ENCODE results near the gene TNFRSF6B.
"Not testable (repeated sequence)": the region's sequence is repeated elsewhere in the genome, so short reads cannot be mapped to it uniquely, and the experiment has no call there.

TNFRSF6B gene, protein sequence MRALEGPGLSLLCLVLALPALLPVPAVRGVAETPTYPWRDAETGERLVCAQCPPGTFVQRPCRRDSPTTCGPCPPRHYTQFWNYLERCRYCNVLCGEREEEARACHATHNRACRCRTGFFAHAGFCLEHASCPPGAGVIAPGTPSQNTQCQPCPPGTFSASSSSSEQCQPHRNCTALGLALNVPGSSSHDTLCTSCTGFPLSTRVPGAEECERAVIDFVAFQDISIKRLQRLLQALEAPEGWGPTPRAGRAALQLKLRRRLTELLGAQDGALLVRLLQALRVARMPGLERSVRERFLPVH

DNA sequence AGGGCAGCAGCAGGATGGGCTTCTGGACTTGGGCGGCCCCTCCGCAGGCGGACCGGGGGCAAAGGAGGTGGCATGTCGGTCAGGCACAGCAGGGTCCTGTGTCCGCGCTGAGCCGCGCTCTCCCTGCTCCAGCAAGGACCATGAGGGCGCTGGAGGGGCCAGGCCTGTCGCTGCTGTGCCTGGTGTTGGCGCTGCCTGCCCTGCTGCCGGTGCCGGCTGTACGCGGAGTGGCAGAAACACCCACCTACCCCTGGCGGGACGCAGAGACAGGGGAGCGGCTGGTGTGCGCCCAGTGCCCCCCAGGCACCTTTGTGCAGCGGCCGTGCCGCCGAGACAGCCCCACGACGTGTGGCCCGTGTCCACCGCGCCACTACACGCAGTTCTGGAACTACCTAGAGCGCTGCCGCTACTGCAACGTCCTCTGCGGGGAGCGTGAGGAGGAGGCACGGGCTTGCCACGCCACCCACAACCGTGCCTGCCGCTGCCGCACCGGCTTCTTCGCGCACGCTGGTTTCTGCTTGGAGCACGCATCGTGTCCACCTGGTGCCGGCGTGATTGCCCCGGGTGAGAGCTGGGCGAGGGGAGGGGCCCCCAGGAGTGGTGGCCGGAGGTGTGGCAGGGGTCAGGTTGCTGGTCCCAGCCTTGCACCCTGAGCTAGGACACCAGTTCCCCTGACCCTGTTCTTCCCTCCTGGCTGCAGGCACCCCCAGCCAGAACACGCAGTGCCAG, at the start of gene TNFRSF6B:
Gene TNFRSF6B (plus strand): TSS at position 25 of the 729 bp plus-strand sequence. CDS start 116 bp downstream, at position 141.
- peak; percentile 53 for DNase-seq

DNA sequence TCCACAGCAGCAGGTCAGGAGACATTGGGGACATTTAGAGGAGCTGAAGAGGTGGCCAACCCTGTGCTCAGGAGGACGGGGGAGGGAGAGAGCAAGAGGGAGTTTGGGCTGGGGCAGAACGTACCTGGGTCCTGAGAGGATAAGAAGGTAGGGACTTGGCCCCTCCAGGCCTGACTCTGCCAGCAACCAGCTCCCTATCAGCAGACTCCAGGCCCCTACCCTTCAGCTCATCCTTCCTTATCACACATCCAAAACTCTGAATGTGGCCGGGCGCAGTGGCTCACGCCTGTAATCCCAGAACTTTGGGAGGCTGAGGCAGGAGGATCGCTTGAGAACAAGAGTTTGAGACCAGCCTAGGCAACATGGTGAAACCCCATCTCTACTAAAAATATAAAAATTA, 48.3 kb upstream of the TNFRSF6B start:
- DNase-seq = no peak

DNA sequence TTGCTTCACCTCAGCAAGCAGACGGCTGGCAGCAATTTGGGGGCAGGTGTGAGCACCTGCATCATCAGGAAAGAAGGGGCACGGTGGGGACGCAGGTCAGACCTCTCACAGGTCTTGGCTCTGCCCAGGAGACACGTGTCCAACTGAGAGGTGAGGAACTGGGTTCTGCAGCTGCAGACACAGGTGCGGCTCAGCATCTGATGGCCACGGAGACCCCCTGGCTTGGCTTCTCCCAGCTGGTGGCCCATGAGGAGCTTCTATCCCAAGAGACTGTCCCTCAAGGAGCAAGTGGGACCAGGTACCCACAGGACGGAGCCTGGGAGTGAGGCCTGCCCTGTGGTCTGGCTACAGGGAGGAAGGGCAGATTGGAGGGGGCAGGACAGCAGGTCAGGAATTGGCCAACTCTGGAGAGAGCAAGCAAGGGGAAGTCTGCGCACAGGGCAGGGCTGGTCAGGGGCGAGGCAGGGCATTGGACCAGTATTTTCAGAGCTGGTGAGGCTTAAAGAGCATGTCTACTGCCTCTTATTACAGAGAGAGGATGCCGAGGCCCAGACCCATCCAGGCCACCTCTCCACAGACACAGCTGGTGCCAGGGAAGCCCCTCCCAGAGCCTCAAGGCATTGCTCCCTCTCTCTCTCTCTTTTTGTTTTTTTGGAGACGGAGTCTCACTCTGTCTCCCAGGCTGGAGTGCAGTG, 47.4 kb upstream of the TNFRSF6B start:
- no peak for DNase-seq

DNA sequence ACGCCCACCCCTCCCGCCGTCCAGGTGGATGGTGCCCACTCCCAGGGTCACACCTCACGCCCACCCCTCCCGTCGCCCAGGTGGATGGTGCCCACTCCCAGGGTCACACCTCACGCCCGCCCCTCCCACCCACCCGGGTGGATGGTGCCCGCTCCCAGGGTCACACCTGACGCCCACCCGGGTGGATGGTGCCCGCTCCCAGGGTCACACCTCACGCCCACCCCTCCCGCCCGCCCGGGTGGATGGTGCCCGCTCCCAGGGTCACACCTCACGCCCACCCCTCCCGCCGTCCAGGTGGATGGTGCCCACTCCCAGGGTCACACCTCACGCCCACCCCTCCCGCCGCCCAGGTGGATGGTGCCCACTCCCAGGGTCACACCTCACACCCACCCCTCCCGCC, 46.0 kb upstream of the TNFRSF6B start:
- DNase-seq = not testable (repeated sequence)

DNA sequence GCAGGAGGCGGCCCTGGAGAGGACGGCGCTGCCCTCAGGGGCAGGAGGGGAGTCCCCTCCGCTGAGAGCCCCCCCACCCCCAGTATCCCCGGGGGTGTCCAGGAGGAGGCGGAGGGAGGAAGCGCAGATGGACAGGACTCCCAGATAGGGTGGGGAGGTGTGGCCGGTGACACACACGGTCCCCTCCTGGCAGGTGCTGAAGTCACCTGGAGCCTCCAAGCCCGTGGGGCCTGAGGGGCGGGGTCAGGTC, 44.6 kb upstream of the TNFRSF6B start:
- DNase-seq = no peak

DNA sequence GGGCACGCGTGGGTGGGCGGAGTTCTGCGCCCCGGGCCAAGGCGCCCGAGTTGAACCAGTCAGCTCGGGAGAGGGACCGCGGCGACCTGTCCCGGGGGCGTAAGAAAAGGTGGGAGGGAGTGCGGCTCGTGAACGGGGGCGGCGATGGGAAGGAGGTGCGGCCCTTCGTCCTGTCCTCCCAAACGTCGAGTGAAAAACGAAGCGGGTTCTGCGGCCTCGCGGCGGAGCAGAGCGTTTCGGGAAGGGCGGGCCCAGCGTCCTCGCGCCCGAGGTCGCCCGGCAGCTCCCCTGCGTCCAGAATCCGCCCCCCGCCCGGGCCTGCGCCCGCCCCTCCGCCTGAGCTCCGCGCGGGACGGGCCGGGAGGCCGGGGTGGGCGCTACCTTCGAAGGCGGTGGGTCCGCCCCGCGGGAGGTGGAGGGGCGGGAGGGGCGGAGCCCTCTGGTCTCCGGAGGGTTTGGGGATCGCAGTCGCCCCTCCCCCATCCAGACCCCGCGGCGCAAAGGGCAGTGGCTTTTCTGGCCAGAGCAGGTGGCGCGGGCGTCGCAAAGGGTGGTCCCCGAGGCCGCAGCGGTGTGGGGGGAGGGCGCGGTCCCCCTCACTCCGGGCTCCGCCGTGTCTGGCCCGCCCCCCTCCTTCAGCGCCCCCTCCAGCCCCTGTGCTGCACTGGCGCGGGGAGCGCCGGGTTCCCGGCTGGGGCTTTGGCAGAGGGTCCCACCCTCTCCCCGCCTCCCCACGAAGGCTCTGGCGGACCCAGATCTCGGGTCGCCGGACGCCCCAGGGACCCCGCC, 44.1 kb upstream of the TNFRSF6B start:
- peak; percentile 54 for DNase-seq

DNA sequence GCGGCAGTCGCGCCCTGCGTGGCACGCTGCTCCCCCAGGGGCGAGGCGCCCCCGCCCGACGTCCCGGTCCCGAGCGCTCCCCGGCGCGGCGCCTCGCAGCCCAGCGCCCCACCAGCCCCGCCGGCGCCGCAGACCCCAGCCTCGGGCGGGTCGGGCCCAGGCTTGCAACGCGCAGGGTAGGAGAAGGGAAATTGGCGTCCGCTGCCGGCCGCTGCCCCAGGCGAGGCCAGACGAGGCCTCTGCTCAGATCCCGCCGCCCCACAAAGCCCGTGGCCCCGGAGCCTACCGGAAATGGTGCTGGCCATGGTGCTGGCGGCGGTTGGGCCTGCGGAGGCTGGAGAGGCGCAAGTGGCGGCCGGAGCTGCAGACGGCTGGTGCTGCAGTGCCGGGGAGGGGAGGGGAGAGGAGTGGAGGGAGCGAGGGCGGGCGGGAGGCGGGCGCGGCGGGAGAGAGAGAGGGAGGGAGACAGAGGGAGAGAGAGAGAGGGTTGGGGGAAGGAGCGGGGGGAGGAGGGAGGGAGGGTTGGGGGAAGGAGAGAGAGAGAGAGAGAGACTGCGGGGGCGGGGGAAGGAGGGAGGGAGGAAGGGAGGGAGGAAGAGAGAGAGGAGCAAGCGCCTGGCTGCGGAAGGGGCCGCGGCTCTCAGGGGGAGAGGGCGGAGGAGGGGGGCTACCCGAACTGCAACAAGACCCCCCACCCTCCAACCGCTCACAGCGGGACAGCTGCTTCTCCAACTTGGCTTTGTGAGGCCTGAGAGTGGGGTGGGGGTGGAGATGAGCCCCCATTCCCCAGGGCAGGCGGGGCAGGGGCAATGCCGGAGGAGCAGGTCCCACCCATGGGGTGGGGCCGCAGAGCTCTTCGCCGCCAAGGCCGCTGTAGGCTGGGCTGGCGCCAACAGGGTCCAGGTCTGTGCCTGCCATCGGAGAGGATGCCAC, 43.1 kb upstream of the TNFRSF6B start, which contains the start of gene STMN3:
Gene STMN3 (minus strand): TSS at position 384 of the 933 bp plus-strand sequence. CDS start 79 bp downstream, at position 305.
- DNase-seq = peak; percentile 82

DNA sequence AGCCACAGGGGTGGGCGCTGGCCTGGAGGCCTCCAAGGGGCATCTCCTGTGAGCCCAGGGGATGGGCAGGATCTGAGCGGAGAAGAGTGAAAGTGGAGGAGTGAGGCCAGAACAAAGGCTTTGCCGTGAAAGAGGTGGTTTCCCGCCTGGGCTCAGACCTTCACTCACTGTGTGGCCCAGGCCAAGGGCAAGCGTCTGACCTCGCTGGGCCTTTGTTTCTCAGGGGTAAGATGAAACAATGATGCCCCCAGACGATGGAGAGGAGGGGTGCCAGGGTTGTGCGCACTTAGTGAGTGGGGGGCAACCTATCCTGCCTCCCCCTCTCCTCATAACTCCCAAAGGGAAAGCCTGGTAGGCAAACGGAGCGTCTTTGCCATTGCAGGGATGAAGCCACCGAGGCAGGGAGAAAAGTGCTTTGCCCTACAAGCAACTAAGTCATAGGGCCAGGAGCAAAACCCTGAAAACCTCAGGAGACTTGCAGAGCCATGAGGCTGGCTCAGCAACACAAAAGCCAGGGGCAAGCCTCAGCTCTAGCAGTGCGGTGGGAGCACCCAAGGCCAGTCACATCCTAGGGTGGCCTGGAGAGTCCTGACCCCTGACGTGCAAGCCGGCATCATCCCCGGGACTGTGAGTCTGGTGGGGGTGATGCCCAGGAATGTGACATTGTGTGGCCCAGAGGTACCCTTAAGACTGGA, 42.3 kb upstream of the TNFRSF6B start:
- DNase-seq = no peak

DNA sequence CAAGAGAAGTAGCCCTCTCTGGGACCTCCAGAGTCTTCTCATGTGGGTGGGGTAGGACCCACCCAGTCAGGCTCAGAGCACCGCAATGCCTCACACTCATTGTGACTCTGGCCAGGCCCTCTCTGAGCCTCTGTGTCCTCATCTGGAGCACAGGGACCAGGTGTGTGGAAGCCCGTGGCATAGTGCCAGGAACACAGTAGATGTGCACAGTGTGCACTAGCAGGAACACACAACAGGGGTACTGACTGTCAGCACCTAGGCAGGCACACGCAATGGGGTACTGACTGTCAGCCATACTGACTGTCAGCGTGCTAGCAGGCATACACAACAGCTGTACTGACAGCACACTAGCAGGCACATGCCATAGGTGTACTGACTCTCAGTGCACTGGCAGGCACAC, 41.2 kb upstream of the TNFRSF6B start:
- DNase-seq = no peak

DNA sequence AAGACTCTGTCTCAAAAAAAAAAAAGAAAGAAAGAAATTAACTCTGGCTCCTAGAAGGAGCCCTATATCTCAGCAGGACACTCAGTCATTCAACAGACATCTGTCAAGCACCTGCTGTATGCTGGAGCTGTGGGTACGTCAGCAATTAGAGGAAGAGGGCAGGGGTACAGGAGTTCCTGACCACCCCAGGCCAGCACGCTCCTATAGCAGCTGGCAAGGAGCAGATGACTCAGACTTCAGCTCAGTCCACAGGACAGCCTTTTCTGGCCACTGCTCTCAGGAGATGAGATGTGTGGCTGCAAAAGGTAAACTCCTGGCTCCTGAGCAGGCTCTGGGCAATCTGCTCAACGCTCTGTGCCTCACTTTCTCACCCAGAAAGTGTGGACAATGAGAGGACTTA, 40.0 kb upstream of the TNFRSF6B start:
- DNase-seq = no peak

DNA sequence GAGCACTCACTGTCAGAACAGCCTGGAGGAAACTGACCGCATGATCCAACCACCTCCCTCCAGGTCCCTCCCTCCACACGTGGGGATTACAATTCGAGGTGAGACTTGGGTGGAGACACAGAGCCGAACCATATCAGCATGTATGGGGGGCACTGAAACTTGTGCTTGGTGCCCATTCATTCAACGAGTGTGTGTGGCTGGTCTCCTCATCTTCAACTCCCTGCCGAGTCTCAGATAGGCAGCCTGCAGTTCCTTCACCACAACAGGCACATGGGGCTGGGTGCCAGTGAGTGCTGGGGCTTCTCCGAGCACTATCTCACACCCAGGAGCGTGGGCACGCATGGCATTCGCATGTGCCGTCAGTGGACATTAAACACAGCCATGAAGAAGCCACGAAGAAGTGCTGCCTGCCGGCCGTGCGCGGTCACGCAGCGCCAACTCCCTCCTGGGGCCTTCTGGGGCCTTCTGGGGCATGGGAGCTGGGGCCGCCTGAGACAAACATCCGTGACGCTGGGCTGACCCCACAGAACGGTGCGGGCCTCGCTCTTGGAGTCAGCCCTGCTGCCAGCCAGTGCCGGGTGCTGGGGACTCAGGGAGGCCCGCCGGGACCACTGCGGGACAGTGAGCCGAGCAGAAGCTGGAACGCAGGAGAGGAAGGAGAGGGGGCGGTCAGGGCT, 39.1 kb upstream of the TNFRSF6B start:
- no peak for DNase-seq

DNA sequence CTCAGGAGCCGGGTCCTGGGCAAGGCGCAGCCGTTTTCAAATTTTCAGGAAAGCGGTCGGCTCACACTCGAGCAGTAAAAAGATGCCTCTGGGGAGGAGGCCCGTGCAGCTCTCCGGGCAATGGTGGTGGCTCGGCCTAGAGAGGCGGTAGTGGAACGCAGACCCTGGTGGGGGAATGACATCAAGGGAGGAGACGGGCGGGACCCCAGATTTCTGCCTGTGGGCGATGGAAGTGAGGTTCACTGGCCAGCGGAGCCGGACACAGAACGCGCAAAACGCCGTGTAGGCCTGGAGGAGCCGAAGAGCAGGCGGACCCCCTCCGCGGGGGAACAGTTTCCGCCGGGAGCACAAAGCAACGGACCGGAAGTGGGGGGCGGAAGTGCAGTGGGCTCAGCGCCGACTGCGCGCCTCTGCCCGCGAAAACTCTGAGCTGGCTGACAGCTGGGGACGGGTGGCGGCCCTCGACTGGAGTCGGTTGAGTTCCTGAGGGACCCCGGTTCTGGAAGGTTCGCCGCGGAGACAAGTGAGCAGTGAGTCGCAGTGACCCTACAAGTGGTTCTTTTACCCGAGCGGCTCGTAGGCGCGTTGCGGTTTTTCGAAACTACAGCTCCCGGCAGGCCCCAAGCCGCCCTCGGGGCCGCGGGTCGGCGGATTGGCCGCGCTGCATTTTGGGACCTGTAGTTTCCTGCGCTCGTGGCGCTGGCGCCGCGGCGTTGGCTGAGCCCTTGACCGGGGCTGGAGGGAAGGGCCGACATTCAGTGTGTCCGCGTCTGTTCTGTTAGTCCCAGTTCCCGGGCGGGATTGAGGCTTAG, 38.3 kb upstream of the TNFRSF6B start, which contains the start of gene RTEL1:
Gene RTEL1 (plus strand): TSS at position 376 of the 812 bp plus-strand sequence. CDS start 1,091 bp downstream, outside the sequence.
- DNase-seq = peak; percentile 91

DNA sequence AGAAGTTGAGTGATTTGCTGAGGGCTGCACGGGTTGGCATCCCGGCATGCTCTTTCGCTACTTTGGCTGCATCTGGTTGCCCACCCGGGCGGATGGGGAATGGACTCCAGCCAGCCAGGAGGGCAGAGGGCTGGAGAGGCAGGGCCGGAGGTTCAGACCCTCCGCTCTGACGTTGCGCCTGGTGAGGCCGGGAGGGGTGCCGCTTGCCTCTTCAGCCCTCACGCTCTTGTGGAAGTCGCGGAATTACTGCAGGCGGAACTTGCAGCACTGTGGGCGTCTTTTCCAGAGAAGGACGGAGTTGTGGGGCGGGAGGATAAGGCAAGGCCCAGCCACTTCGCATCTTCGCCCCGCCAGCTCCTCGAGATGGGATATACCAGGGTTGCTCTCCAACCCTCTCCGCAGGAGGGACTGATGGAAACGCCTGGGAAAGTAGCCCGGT, 37.7 kb upstream of the TNFRSF6B start:
- DNase-seq = peak; percentile 53

DNA sequence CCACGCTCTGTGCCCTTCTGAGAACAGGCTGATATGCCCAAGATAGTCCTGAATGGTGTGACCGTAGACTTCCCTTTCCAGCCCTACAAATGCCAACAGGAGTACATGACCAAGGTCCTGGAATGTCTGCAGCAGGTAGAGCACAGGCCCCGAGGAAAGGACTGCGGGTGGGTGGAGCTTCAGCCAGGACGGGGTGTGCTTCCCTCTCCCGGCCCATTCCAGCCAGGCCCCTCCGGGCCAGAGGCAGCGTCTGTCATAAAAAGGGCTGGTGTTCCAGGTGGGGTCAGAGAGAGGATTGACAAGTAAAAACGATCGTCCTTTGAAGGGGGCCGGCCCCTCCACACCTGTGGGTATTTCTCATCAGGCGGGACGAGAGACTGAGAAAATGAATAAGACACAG, 37.1 kb upstream of the TNFRSF6B start:
- no peak for DNase-seq

DNA sequence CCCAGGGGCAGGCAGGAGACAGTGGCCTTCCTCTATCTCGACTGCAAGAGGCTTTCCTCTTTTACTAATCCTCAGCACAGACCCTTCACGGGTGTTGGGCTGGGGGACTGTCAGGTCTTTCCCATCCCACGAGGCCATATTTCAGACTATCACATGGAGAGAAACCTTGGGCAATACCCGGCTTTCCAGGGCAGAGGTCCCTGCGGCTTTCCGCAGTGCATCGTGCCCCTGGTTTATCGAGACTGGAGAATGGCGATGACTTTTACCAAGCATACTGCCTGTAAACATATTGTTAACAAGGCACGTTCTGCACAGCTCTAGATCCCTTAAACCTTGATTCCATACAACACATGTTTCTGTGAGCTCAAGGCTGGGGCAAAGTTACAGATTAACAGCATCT, 36.3 kb upstream of the TNFRSF6B start:
- DNase-seq = not testable (repeated sequence)

DNA sequence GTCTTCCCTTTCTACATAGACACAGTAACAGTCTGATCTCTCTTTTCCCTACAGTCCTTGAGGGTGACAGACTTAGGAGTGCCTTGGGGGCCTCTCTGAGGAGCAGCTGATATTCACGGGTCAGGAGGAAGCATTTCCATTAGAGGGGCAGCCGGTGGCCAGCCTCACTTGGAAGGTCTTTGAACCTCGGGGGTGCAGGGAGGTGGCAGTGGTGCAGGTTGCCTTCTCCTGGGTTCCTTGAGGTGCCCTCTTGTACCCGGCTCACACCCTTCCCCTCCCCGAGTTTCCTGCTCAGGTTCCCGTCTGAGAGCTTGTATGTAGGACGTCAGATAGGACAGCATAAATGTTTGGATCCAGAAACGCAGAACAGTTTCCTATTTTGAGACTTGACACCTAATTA, 35.8 kb upstream of the TNFRSF6B start:
- no peak for DNase-seq

DNA sequence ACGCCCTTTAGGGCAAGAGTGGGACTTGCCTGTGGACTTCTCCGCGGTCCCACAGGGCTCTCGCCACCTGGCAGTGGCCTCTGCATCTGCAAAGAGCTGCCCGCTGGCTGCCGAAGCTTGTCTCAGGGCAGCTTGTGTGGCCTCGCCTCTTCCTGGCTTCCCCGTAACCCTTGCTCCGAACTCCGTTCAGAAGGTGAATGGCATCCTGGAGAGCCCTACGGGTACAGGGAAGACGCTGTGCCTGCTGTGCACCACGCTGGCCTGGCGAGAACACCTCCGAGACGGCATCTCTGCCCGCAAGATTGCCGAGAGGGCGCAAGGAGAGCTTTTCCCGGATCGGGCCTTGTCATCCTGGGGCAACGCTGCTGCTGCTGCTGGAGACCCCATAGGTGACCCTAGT, 35.3 kb upstream of the TNFRSF6B start:
- no peak for DNase-seq

DNA sequence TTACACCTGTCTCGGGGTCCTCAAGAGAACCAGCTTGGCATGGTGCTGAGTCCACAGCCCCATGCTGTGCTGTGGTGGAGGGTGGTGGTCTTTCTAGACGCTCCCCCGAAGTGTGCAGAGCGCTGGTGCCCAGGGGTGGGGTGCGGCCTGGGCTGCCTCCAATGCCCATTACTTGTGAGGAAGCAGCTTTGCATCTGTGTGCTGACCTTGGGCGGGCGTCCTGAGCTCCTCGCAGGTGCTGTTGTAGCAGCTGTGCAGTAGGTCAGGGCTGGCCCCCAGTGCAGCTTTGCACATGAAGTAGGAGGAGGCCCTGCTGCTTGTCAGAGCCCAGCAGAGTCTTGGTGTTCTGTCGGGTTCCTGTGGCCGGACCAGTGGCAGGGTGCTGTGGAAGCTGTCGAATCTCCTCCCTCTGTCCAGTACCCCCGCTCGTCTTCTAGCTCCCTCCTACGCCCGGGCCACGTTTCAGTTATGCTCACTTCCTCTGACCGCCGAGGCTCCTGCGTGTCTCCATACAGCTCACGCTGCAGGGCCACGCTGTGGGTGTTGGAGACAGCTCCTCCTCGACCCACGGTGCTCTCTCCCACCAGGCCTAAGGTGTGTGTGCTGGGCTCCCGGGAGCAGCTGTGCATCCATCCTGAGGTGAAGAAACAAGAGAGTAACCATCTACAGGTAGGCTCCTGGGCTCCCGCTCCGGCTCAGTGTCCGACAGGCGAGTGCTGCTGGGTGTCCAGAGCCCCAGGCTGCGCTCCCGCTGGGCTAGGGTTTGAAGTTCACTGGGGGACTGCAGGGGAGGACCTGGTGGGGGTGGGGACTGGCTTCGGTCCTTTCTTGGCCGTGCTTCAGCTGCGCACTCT, 34.3 kb upstream of the TNFRSF6B start:
- DNase-seq = no peak

DNA sequence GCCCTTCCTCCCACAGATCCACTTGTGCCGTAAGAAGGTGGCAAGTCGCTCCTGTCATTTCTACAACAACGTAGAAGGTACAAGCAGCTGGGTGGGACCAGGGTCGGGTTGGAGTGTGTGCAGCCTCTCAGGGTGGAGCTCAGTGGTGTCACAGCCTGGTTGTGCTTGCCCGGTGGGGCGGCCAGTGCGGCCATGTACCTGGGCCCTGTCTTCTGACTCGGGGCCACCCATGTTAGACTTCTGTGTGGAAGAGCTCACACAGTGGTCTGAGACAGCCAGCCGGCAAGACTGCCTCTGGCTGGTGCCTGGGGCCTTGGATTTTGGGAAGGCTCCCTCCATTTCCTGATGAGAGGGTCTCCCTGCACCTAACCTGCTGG, 33.7 kb upstream of the TNFRSF6B start:
- DNase-seq = no peak

Measured in stimulated activated CD4-positive, alpha-beta T cell treated with anti-CD3 and anti-CD28 coated beads, Interleukin-15, amount 100 ng/mL, for 24 hours (primary cell).